HepG2 (cell line): ENCODE measurements around the gene UTP11. TPM values are rescaled to one million over a fixed set of nuclear protein-coding genes. Genes with fewer than 3 reads are reported as not detected.

Experiments
- CHD4 ChIP-seq: fragments of 200-600 bp; sonication (generic); IDR thresholded peaks from 2 replicates; pipeline ENCODE4 v1.7.0; 2017; ENCODE audit warnings: mild to moderate bottlenecking, low read length, borderline replicate concordance
- EHMT2 ChIP-seq: fragments of 200-600 bp; sonication (generic); IDR thresholded peaks from 2 replicates; pipeline ENCODE4 v1.7.0; 2017; ENCODE audit warnings: antibody characterized with exemption, low read depth, low read length, borderline replicate concordance
- ERF ChIP-seq: IDR thresholded peaks from 2 replicates; pipeline ENCODE4 v1.6.1; 2018; ENCODE audit warnings: missing biosample characterization, missing genetic modification reagents
- HHEX ChIP-seq: IDR thresholded peaks from 2 replicates; pipeline ENCODE4 v1.6.1; 2016; ENCODE audit warnings: control low read depth
- HNRNPK ChIP-seq: fragments of 200-400 bp; formaldehyde crosslinking; IDR thresholded peaks from 2 replicates; pipeline ENCODE4 v1.6.1; 2018; ENCODE audit warnings: low read length, low read depth, moderate library complexity, mild to moderate bottlenecking; ENCODE audit not compliant: poor library complexity, severe bottlenecking
- HOXA7 ChIP-seq: sonication (generic); formaldehyde crosslinking; IDR thresholded peaks from 2 replicates; pipeline ENCODE4 v1.8.1; 2022; ENCODE audit warnings: mild to moderate bottlenecking, missing genetic modification reagents, moderate library complexity
- NR2F1 ChIP-seq, 2 experiments: fragments of 450-650 bp in 1 of 2; formaldehyde crosslinking in 1 of 2; IDR thresholded peaks; 2 replicates each; pipeline versions ENCODE4 v1.5.0 to v1.6.1; 2016 to 2020; ENCODE audit warnings: mild to moderate bottlenecking in 1 of 2, missing compliant biosample characterization in 1 of 2, missing genetic modification reagents in 1 of 2, moderate library complexity in 1 of 2
- POGZ ChIP-seq: sonication (generic); formaldehyde crosslinking; IDR thresholded peaks from 2 replicates; pipeline ENCODE4 v1.4.0; 2020; ENCODE audit warnings: mild to moderate bottlenecking, missing genetic modification reagents
- RNF2 ChIP-seq: fragments of 450-650 bp; conservative IDR thresholded peaks from 2 replicates; pipeline ENCODE4 v1.6.1; 2016; ENCODE audit warnings: low read depth
- SOX13 ChIP-seq, 3 experiments: fragments of 450-650 bp in 1 of 3; sonication (generic) in 1 of 3; formaldehyde crosslinking in 1 of 3; IDR thresholded peaks in 2 of 3; conservative IDR thresholded peaks in 1 of 3; 2 replicates each; pipeline versions ENCODE4 v1.5.0 to v1.6.1; 2016 to 2020; ENCODE audit warnings: antibody characterized with exemption in 1 of 3, mild to moderate bottlenecking in 1 of 3, missing compliant biosample characterization in 1 of 3, missing genetic modification reagents in 1 of 3, moderate library complexity in 1 of 3
- SYNCRIP ChIP-seq: fragments of 200-400 bp; formaldehyde crosslinking; IDR thresholded peaks from 2 replicates; pipeline ENCODE4 v1.6.1; 2018; ENCODE audit warnings: mild to moderate bottlenecking, low read depth, low read length; ENCODE audit not compliant: insufficient read depth
- U2AF2 ChIP-seq: fragments of 200-400 bp; formaldehyde crosslinking; IDR thresholded peaks from 2 replicates; pipeline ENCODE4 v1.6.1; 2017; ENCODE audit warnings: low read depth, mild to moderate bottlenecking, low read length
- ZNF124 ChIP-seq: sonication (generic); formaldehyde crosslinking; IDR thresholded peaks from 2 replicates; pipeline ENCODE4 v1.4.0; 2020; ENCODE audit warnings: missing genetic modification reagents
- ZNF235 ChIP-seq: sonication (generic); formaldehyde crosslinking; IDR thresholded peaks from 2 replicates; pipeline ENCODE4 v1.8.1; 2023; ENCODE audit warnings: mild to moderate bottlenecking, missing genetic modification reagents, borderline replicate concordance
- ZNF260 ChIP-seq: sonication (generic); formaldehyde crosslinking; IDR thresholded peaks from 2 replicates; pipeline ENCODE4 v1.4.0; 2020; ENCODE audit warnings: missing genetic modification reagents, low read depth, mild to moderate bottlenecking, borderline replicate concordance
- ZNF44 ChIP-seq: sonication (generic); formaldehyde crosslinking; IDR thresholded peaks from 2 replicates; pipeline ENCODE4 v1.5.1; 2020; ENCODE audit warnings: mild to moderate bottlenecking, missing genetic modification reagents
- polyA plus RNA-seq, 8 experiments: library from polyadenylated mRNA; depleted of rRNA in 3 of 8; stranded (reverse) in 7 of 8; unstranded in 1 of 8; fragments of >200 nt; fragmentation: Illumina TruSeq in 4 of 8; extraction: Trizol in 4 of 8; gene quantifications; 2 replicates each; pipeline versions ENCODE4 v1.2.1 to v1.2.3, GENCODE V29; 2011 to 2016; ENCODE audit warnings: low read depth in 4 of 8, missing spikeins in 1 of 8, mixed read lengths in 1 of 8; ENCODE audit not compliant: insufficient read depth in 1 of 8
- total RNA-seq, 5 experiments: library from RNA; depleted of rRNA; stranded (reverse); fragments of >200 nt; fragmentation: Illumina TruSeq; extraction: Trizol; gene quantifications; 2 replicates each; pipeline ENCODE4 v1.2.3, GENCODE V29; 2016; ENCODE audit warnings: low read depth in 1 of 5
- TF ChIP-seq, protein P1 (sequence below), 2 experiments: sonication (generic) in 1 of 2; formaldehyde crosslinking in 1 of 2; IDR thresholded peaks; 2 replicates each; pipeline versions ENCODE4 v1.4.0 to v1.6.1; 2016 to 2020; ENCODE audit warnings: borderline replicate concordance in 1 of 2, low read depth in 1 of 2, mild to moderate bottlenecking in 1 of 2, missing genetic modification reagents in 1 of 2
- TF ChIP-seq, protein P2 (sequence below): sonication (generic); IDR thresholded peaks from 2 replicates; pipeline ENCODE4 v1.6.1; 2016; ENCODE audit warnings: low read depth, borderline replicate concordance

Gene UTP11
- total and polyA plus RNA-seq, 2 of the 13 experiments (the other 11 are each of a cell fraction or from before 2014, with no cell fraction given), result 13.5 to 44.8 TPM

DNA sequence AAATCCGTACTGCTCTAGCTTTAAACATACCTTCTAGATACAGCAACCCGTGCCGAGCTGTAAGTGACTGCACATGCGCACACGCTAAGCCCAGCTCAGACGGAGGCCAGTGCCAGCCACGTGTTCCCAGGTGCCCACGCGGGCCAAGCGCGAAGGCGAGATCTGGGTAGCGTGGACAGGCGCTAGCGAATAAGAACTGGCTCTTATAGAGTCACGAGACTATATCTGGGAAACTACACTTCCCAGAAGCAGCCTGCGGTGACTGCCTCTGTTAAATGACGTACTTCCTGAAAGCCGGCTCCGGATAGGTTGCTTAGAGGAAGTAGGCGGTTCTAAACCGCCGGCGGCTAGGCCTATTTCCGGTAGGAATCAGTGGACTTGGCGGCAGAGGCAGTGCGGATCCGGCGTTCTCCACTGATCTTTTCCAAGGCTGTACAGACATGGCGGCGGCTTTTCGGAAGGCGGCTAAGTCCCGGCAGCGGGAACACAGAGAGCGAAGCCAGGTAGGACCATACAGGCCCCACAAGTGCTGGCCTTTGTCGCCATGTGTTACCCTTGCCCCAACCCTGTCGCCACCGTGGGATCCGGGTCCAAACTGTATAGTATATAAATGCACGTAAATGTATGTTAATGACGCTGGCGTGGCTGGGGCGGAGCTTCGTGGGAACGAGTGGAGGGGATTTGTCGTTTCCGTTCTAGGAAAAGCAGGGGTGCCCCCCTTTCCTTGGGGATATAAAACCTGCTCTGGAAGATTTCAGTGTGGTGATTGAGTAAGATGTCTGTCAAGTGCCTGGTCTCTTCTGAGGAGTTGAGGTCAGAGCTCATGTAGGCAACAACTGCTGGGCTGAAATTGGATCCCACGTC is at the start of gene UTP11 (continued):
- TF ChIP-seq ZNF260 (CRISPR knock-in tag) (no peak), U2AF2 (no peak), NR2F1 (CRISPR knock-in tag; IDR thresholded peaks at IDR 0.05) (no peak), POGZ (CRISPR knock-in tag) (peak; percentile 84; the same call in 1 of the 2 replicates), ERF (CRISPR knock-in tag) (peak; percentile 97), ZNF124 (CRISPR knock-in tag) (peak; percentile 77; the same call in 1 of the 2 replicates), HNRNPK (no peak), HHEX (no peak), ZNF235 (CRISPR knock-in tag) (peak; percentile 79; the same call in 1 of the 2 replicates), EHMT2 (no peak), SOX13 (IDR thresholded peaks at IDR 0.05) (no peak), SOX13 (CRISPR knock-in tag; conservative IDR thresholded peaks at IDR 0.05 in 1 of 2, IDR thresholded peaks at IDR 0.05 in 1 of 2) (0 out of 4 replicates have a peak, but pooled peaks of 1 of the 2 experiments have one; percentile 23), RNF2 (peak; percentile 98), CHD4 (no peak), ZNF44 (CRISPR knock-in tag) (peak; percentile 96), SYNCRIP (no peak), HOXA7 (CRISPR knock-in tag) (no peak)
- TF ChIP-seq, protein P1, sequence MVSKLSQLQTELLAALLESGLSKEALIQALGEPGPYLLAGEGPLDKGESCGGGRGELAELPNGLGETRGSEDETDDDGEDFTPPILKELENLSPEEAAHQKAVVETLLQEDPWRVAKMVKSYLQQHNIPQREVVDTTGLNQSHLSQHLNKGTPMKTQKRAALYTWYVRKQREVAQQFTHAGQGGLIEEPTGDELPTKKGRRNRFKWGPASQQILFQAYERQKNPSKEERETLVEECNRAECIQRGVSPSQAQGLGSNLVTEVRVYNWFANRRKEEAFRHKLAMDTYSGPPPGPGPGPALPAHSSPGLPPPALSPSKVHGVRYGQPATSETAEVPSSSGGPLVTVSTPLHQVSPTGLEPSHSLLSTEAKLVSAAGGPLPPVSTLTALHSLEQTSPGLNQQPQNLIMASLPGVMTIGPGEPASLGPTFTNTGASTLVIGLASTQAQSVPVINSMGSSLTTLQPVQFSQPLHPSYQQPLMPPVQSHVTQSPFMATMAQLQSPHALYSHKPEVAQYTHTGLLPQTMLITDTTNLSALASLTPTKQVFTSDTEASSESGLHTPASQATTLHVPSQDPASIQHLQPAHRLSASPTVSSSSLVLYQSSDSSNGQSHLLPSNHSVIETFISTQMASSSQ (IDR thresholded peaks at IDR 0.05; ENCODE audit: low read depth), result no peak
- TF ChIP-seq, protein P1 (CRISPR knock-in tag; IDR thresholded peaks at IDR 0.05; ENCODE audit: borderline replicate concordance), result no peak; the same call in 1 of the 2 replicates
- TF ChIP-seq, protein P2, sequence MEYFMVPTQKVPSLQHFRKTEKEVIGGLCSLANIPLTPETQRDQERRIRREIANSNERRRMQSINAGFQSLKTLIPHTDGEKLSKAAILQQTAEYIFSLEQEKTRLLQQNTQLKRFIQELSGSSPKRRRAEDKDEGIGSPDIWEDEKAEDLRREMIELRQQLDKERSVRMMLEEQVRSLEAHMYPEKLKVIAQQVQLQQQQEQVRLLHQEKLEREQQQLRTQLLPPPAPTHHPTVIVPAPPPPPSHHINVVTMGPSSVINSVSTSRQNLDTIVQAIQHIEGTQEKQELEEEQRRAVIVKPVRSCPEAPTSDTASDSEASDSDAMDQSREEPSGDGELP, result no peak
